EH (cell line): ENCODE measurements around the gene CCL28.
"Not testable (repeated sequence)": the region's sequence is repeated elsewhere in the genome, so short reads cannot be mapped to it uniquely, and the experiment has no call there.

Experiments
- DNase-seq: peaks from one replicate; pipeline ENCODE4 v3.0.0-alpha.2; 2015; ENCODE audit warnings: low read depth

The CCL28 gene

GRCh38 chr5:43412156-43412555 is at the start of gene CCL28:
Gene CCL28, minus strand, starts transcription at chr5:43412391. Its CDS starts 75 bp downstream, at chr5:43412316.
- no peak for DNase-seq

GRCh38 chr5:43461066-43461465 is 48.9 kb upstream of the CCL28 start:
- no peak for DNase-seq

GRCh38 chr5:43456556-43456955 is 44.4 kb upstream of the CCL28 start:
- no peak for DNase-seq

- not testable (repeated sequence) for DNase-seq
These were observed 29.4 kb upstream of the CCL28 start for GRCh38 chr5:43441575-43441974.

- no peak for DNase-seq
These were observed 25.0 kb upstream of the CCL28 start for GRCh38 chr5:43437062-43437660.

GRCh38 chr5:43433382-43433781 is 21.2 kb upstream of the CCL28 start:
- DNase-seq = no peak

GRCh38 chr5:43432486-43433375 is 20.5 kb upstream of the CCL28 start:
- DNase-seq = peak; percentile 87

GRCh38 chr5:43429706-43430105 is 17.5 kb upstream of the CCL28 start:
- no peak for DNase-seq

- DNase-seq = no peak
These were observed 16.8 kb upstream of the CCL28 start for GRCh38 chr5:43429016-43429415.

GRCh38 chr5:43427306-43427705 is 15.1 kb upstream of the CCL28 start:
- no peak for DNase-seq

GRCh38 chr5:43425983-43426382 is 13.8 kb upstream of the CCL28 start:
- DNase-seq = peak; percentile 78

GRCh38 chr5:43423086-43423485 is 10.9 kb upstream of the CCL28 start:
- DNase-seq = not testable (repeated sequence)

- DNase-seq = peak; percentile 50
These were observed 10.0 kb upstream of the CCL28 start for GRCh38 chr5:43422143-43422542.

GRCh38 chr5:43421450-43422133 is 9.4 kb upstream of the CCL28 start:
- DNase-seq = no peak

GRCh38 chr5:43420241-43420640 is 8.1 kb upstream of the CCL28 start:
- DNase-seq = no peak

GRCh38 chr5:43418561-43418960 is 6.4 kb upstream of the CCL28 start:
- no peak for DNase-seq

- no peak for DNase-seq
These were observed 4.7 kb upstream of the CCL28 start for GRCh38 chr5:43416803-43417394.

- no peak for DNase-seq
These were observed 4.0 kb upstream of the CCL28 start for GRCh38 chr5:43415935-43416802.

GRCh38 chr5:43413966-43414365 is 1.8 kb upstream of the CCL28 start:
- no peak for DNase-seq

GRCh38 chr5:43412644-43413043 is 453 bp upstream of the CCL28 start:
- no peak for DNase-seq

GRCh38 chr5:43411495-43411894 is 696 bp downstream of the CCL28 start:
- DNase-seq = no peak

GRCh38 chr5:43410414-43410813 is 1.8 kb downstream of the CCL28 start:
- no peak for DNase-seq
